Fibroblast of mammary gland (primary cell): Measurements from ENCODE around the gene LURAP1L.
A peak's percentile ranks its signal among the peaks of the same experiment; 100 is the strongest.

Source experiments
- DNase-seq: peaks from one replicate; pipeline ENCODE4 v3.0.0-alpha.2; 2010; ENCODE audit warnings: low read depth
- H3K4me3 ChIP-seq: 2 replicates; pipeline ENCODE4 v1.5.1; 2011; ENCODE audit warnings: low read depth, mild to moderate bottlenecking, low read length, moderate library complexity; ENCODE audit not compliant: control insufficient read depth
- CTCF ChIP-seq: conservative IDR thresholded peaks from 2 replicates; pipeline ENCODE4 v1.5.1; 2011; ENCODE audit warnings: low read depth, low read length, inconsistent platforms; ENCODE audit not compliant: control insufficient read depth, insufficient read depth

The LURAP1L gene

GRCh38 chr9:12784461-12785259, 9.8 kb downstream of the LURAP1L start:
- peak; percentile 98 for DNase-seq
- no peak for TF ChIP-seq CTCF
- H3K4me3 ChIP-seq, result no peak overlapping the region

- DNase-seq, result peak; percentile 79
- no peak overlapping the region for H3K4me3 ChIP-seq
- no peak for TF ChIP-seq CTCF
Measured at GRCh38 chr9:12785260-12785770, 10.5 kb downstream of the LURAP1L start.

- no peak overlapping the region for H3K4me3 ChIP-seq
- no peak for TF ChIP-seq CTCF
- DNase-seq, result no peak
Measured at GRCh38 chr9:12785941-12786340, 11.1 kb downstream of the LURAP1L start.

- no peak for TF ChIP-seq CTCF
- H3K4me3 ChIP-seq, result no peak overlapping the region
- no peak for DNase-seq
Measured at GRCh38 chr9:12790001-12790400, 15.2 kb downstream of the LURAP1L start.

- no peak for TF ChIP-seq CTCF
- no peak overlapping the region for H3K4me3 ChIP-seq
- no peak for DNase-seq
Measured at GRCh38 chr9:12790883-12791282, 16.1 kb downstream of the LURAP1L start.

GRCh38 chr9:12794101-12794799, 19.4 kb downstream of the LURAP1L start:
- H3K4me3 ChIP-seq, result no peak overlapping the region
- no peak for TF ChIP-seq CTCF
- peak; percentile 77 for DNase-seq
